Measurements from ENCODE around the gene DPP9.
"Not testable (repeated sequence)": the region's sequence is repeated elsewhere in the genome, so short reads cannot be mapped to it uniquely, and the experiment has no call there.

Gene DPP9

DNA sequence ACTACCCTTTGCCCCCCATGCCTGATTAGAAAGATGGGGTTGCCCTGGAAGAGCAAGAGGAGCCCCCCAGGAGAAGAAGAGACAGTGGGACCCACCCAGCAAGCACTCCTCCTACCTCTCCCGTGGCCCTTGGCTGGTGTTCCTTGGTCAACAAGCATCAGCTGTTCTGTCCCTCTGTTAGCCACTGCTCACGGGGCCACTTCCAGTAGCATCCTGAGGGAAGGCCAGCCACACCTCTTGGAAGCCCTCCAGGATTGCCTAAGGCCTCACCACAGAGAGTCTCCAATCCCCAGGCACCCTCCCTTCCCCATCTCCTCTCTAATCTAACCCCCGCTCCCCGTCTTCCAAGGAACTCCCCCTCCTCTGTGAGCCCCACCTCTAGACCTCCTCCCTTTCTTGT, 15.1 kb upstream of the DPP9 start:
- DNase-seq = no peak

DNA sequence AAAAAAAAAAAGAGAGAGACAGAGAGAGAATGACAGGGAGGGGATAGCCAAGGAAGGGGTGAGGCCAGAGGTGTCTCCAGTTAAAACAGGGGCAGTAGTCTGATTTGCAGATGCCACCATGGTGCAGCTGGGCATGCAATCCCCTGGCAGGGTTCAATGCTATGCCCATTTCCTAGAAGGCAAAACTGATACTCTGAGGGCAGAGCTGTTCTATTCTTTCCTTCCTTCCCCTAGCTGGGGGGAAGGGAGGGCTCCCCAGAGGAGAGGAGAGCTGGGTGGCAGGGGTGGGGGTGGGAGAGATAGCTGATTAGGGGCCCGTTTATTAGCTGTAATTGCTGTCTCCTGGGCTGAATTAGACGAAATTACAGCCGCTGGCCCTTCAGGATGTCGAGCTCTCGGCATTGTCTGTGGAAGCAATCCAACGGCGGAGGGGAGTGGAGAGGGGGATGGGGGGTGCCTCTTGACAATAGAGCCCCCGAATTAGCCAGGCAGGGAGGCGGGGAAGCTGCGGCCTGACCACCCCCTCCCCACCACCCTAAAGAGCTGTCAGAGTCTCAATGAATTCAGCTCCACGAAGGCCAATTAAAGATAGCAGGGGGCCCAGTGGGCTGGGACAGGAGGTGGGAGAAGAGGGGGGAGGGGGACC, 14.4 kb upstream of the DPP9 start:
- DNase-seq = no peak

- no peak for DNase-seq
Observed at GRCh38 chr19:4733755-4734345, 10.2 kb upstream of the DPP9 start.

DNA sequence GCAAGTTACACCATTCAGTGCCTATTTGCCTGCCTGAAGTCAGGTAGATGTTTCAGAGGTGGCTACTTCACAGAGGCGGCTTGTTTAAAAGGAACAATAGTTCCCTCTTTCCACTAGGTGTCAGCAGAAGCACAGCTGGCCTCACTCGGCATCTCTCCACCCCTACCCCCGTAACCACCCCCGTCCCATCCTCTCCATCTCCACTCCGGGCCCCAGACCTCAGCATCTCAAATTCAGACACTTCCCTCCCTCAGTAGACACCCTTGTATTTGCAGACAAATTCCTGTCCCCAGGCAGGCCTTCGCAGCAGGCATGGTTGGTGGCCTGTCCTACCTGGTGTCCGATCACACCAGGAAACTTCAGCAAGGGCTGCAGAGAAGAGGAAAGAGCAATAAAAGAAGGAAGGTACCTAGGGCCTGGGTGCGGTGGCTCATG, 9.1 kb upstream of the DPP9 start:
- peak; percentile 50 to 56 for DNase-seq

DNA sequence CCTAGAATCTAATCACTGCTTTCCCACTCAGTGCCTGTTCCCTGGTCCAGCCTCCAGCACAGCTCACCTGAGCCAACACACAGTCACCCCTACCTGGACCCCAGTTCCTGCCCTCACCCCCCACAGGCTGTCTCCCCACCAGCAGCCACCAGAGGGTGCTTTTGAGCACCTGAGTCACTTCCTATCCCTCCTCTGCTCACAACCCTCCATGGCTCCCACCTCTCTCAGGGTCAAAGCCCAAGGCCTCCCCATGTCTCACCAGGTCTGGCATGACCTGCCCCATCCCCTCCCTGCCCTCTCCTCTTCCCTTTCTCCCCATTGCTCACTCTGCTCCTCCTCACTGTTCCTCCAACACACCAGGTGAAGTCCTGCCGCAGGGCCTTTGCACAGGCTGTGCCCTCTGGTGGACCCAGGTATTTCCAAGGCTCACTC, 7.1 kb upstream of the DPP9 start:
- DNase-seq = peak; percentile 76 to 78

GRCh38 chr19:4728871-4729270, 5.2 kb upstream of the DPP9 start:
- no peak for DNase-seq

DNA sequence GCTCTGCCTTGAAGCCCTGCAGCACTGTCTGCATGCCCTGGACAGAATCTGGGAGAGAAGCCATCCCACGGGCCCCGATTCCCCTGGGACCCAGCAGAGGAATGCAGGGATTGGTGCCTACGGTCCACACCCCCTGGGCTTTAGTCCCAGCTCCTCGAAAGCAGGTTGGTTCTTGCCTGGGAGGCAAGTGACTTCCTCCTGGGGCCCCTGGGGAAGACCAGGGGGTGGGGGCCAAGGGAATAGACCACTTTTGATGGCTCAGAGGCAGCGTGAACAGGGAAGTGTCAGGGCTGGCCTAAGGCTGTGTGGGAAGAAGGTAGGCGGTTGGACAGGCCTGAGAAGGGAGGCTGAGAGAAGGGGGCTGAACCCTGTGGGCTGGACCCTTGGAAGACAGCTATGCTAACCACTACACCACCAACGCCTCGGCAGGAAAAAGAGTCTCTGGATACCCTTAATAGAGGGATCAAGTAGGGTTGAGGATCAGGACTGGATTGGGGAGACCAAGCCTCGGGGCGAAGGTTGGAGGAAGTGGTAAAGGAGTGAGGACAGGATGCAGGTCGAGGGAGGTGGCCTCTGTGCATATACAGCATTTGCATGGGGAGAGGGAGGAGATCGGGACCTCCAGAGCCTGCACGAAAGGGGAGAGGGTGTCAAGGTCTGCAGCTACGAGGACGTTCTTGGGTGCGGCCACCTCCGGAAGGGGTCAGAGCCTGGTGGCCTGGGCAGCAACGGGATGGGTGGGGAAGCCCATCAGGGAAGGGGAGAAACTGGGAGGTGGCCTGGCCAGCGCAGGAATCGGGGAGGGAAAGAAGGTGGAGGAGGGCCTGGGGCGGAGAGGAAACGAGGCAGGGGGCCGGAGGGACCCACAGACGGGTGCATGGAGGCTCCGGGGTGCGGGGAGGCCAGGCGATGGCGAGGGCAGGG, 709 bp downstream of the DPP9 start:
- DNase-seq = peak; percentile 20 to 27

DNA sequence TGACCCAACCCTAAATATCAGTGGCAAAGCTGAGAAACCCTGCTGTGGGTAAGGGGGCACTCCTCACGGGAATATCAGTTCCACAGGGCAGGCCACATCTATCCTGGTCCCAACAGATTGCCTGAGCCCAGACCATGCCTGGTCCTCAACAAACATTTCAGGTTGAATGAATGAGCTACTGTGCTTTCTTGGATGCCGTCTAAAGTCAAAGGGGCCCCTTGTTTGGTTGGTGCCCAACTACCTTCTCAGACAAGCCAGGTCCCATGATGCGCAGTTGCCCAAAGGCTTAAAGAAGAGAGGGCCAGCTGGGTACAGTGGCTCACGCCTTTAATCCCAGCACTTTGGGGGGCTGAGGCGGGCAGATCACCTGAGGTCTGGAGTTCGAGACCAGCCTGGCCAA, 2.4 kb downstream of the DPP9 start:
- DNase-seq = no peak

DNA sequence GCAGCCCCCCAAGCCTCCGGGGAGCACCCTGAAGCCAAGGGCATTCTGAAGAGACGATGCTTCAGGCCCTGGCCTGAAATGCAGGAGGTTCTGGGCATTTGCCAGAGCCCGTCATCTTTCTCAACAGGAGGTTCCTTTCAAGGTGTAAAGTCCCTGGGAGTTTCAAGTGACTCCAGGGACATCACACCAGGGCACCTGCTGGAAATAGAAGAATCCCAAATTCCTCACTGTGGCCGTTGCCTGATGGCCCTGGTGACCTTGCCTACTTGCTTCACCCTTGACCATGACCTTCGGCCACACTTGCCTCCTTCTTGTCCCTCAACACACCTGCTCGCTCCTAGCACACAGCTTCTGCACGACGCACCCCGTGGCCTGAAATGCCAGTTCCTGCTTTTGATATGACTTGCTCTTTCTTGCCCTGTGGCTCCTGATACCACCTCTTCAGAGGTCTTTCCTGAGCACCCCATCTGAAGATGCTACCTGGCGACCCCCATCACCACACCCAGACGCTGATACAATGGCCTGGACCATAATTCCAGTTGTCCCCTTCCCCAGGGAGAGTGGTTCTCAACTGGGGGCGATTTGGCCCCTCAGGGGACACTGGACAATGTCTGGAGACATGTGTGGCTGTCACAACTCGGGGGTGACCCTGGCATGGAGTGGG, 3.5 kb downstream of the DPP9 start:
- no peak for DNase-seq

- DNase-seq = no peak
Observed at GRCh38 chr19:4719499-4719866, 4.2 kb downstream of the DPP9 start.

DNA sequence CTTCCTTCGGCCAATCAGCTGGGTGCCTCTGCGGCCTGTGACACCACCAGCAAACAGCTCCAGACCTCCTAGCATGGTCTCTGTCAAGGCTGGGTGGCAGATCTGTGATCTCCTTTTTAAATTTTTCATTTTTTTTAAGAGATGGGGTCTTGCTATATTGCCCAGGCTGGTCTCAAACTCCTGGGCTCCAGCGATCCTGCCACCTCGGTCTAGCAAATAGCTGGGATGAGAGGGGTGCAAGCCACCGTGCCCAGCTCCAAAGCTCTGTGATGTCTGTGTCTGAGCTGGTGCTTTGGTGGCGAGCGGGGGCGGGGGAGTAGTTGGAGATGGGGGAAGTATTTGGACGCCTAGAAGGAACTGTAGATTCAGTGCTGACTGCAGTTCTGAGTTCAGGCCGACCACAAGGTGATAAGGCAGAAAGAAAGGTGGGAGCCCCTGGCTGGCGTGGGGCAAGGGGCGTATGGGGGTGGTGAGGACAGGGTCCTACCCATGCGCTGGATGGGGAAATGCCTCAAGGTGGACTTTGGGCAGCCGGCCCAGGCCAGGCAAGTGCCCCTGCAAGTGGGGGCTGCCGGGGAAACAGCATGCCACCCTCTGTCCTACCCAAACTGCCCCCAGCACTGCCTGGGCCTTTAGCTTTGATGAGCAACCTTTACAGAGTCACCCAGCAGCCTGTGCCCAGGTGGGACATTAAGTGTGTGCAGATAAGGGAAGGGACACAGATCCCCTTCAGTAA, 5.5 kb downstream of the DPP9 start:
- no peak for DNase-seq

- DNase-seq = no peak
Observed at GRCh38 chr19:4717191-4717965, 6.3 kb downstream of the DPP9 start.

- no peak for DNase-seq
Observed at GRCh38 chr19:4715529-4716221, 8.0 kb downstream of the DPP9 start.

- not testable (repeated sequence) for DNase-seq
Observed at GRCh38 chr19:4715178-4715528, 8.5 kb downstream of the DPP9 start.

DNA sequence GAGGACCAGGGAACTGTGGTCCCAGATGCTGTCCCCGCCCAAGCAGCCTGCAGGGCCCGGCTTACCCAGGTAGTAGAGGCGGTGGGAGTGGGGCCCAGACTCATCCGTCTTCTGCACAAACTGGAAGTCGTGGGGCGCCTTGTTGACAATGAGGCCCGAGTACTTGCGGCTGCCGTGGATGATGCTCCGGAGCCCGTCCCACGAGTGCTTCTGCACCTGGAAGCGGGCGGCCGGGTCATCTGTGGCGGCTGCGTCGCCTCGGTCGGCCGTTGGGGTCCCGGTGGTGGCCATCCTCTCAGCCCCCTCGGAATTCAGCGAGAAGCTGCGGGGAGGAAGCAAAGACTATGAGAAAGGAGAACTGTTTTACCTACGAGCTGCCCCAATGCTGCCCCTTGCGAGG, 9.6 kb downstream of the DPP9 start:
- DNase-seq = no peak

- DNase-seq = no peak
Observed at GRCh38 chr19:4713384-4713951, 10.2 kb downstream of the DPP9 start.

DNA sequence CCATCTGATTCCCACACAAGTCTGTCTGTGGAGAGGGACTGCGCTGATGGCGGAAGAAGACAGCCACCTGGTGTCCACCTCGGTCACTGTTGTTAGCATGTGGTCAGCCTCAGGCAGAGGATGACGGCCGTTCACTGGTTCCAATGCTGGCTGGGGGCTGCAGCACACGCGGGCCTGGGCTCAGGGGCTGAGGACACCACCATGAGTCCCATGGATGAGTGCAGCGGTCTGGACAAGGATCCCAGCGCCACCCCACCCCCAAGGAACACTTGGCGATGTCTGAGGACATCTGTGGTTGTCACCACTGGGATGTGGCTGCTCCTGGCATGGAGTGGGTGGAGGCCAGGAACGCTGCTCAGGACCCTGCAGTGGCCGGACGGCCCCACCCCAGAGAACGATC, 10.9 kb downstream of the DPP9 start:
- no peak for DNase-seq

- DNase-seq = no peak
Observed at GRCh38 chr19:4711211-4711610, 12.4 kb downstream of the DPP9 start.

- no peak for DNase-seq
Observed at GRCh38 chr19:4710281-4710600, 13.4 kb downstream of the DPP9 start.

GRCh38 chr19:4709440-4710280, 14.0 kb downstream of the DPP9 start:
- DNase-seq = no peak
